ENCODE data around the gene TSKS. TPM values are rescaled to one million over a fixed set of nuclear protein-coding genes. Genes with fewer than 3 reads are reported as not detected.

The TSKS gene
- total RNA-seq, 1 donor from 2014 or later: not detected

DNA sequence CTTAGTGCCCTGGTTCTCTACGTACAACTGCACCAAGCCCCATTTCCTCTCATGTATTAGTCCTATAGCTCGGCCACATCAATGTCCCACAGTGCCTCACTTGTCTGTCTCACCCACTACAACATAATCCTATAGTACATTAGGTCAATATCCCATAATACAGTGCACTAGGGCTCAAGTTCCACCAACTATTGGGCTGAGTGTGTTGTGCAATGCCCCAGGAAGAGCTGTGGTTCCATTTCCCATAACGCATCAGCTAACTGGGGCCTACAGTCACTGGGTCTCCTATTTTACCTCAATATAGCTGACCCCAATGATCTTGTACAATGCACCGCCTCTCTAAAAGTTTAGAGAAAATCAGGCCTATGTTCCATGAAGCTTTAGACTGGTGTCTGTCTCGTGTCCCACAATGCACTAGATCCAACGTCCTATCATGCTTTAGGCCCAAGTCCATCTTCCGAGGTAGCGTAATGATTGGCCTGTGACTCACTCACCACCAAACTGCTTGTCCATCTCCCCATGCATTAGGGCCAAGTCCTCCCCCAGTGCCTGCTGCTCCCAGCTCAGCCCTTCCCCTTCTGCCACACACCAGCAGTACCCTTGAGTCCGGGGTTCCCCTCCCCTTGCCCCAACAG, 21.8 kb downstream of the TSKS start:
- peaks cover 5% of the 10 kb centered on the region for H3K27me3 Mint-ChIP-seq (ENCODE audit: unreplicated experiment)
- H3K36me3 Mint-ChIP-seq (ENCODE audit: unreplicated experiment): no peaks in the 10 kb centered on the region
- no peak overlapping the region for H3K4me3 Mint-ChIP-seq (ENCODE audit: unreplicated experiment)
- no peak for DNase-seq
- no peak for TF ChIP-seq CTCF (IDR thresholded peaks at IDR 0.05; ENCODE audit: partially characterized antibody, unreplicated experiment)
- no peak overlapping the region for H3K27ac Mint-ChIP-seq (ENCODE audit: unreplicated experiment)
- no peaks in the 10 kb centered on the region for H3K4me1 Mint-ChIP-seq (ENCODE audit: low read depth, unreplicated experiment)
- H3K9me3 Mint-ChIP-seq (ENCODE audit: unreplicated experiment): peaks cover 3% of the 10 kb centered on the region

- H3K9me3 Mint-ChIP-seq (ENCODE audit: unreplicated experiment): peaks cover 3% of the 10 kb centered on the region
- H3K4me3 Mint-ChIP-seq (ENCODE audit: unreplicated experiment): no peak overlapping the region
- TF ChIP-seq CTCF (IDR thresholded peaks at IDR 0.05; ENCODE audit: partially characterized antibody, unreplicated experiment): no peak
- no peaks in the 10 kb centered on the region for H3K36me3 Mint-ChIP-seq (ENCODE audit: unreplicated experiment)
- no peak overlapping the region for H3K27ac Mint-ChIP-seq (ENCODE audit: unreplicated experiment)
- DNase-seq: no peak
- peaks cover 5% of the 10 kb centered on the region for H3K27me3 Mint-ChIP-seq (ENCODE audit: unreplicated experiment)
- H3K4me1 Mint-ChIP-seq (ENCODE audit: low read depth, unreplicated experiment): no peaks in the 10 kb centered on the region
Measured at GRCh38 chr19:49739933-49740332, 23.2 kb downstream of the TSKS start.

- Mint-ChIP-seq H3K27me3 (ENCODE audit: unreplicated experiment) (peaks cover 5% of the 10 kb centered on the region), H3K36me3 (ENCODE audit: unreplicated experiment) (no peaks in the 10 kb centered on the region), H3K27ac (ENCODE audit: unreplicated experiment) (no peak overlapping the region), H3K4me3 (ENCODE audit: unreplicated experiment) (no peak overlapping the region), H3K4me1 (ENCODE audit: low read depth, unreplicated experiment) (no peaks in the 10 kb centered on the region), H3K9me3 (ENCODE audit: unreplicated experiment) (no peaks in the 10 kb centered on the region)
- no peak for DNase-seq
- no peak for TF ChIP-seq CTCF (IDR thresholded peaks at IDR 0.05; ENCODE audit: partially characterized antibody, unreplicated experiment)
Measured at GRCh38 chr19:49739098-49739497, 24.0 kb downstream of the TSKS start.

- peaks cover 5% of the 10 kb centered on the region for H3K27me3 Mint-ChIP-seq (ENCODE audit: unreplicated experiment)
Measured at GRCh38 chr19:49738268-49738667, 24.8 kb downstream of the TSKS start.

More at GRCh38 chr19:49738268-49738667, 24.8 kb downstream of the TSKS start:
- no peak for TF ChIP-seq CTCF (IDR thresholded peaks at IDR 0.05; ENCODE audit: partially characterized antibody, unreplicated experiment)
- DNase-seq: no peak
- Mint-ChIP-seq H3K27ac (ENCODE audit: unreplicated experiment) (no peak overlapping the region), H3K36me3 (ENCODE audit: unreplicated experiment) (no peaks in the 10 kb centered on the region), H3K4me1 (ENCODE audit: low read depth, unreplicated experiment) (no peaks in the 10 kb centered on the region), H3K4me3 (ENCODE audit: unreplicated experiment) (no peak overlapping the region), H3K9me3 (ENCODE audit: unreplicated experiment) (no peaks in the 10 kb centered on the region)
